ENCODE results near the gene LALBA.
"Not testable (repeated sequence)": the region's sequence is repeated elsewhere in the genome, so short reads cannot be mapped to it uniquely, and the experiment has no call there.

The LALBA gene

DNA sequence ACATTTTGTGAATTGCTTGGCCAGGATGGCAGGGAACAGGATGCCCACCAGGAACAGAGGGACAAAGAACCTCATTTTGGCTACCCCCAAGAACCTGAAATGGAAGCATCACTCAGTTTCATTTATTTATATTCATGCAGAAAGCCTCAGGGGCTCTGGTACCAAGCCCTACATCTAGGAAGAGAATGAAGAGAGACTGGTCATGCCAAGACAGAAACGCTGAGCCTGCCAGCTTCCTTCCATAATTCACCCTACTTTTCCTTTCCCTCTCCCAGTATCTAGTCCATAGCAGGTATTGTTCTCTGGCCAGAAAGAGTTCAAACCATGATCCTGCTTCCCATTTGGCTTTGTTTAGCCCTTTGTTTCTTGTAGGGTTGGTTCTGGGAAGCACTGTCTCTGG is at the start of gene LALBA:
Gene LALBA, minus strand, starts transcription at position 101 of the 400 bp plus-strand sequence. Its CDS starts 26 bp downstream, at position 75.
- DNase-seq (ENCODE audit: low read depth in 1 of 2, low spot score in 1 of 2), result no peak

DNA sequence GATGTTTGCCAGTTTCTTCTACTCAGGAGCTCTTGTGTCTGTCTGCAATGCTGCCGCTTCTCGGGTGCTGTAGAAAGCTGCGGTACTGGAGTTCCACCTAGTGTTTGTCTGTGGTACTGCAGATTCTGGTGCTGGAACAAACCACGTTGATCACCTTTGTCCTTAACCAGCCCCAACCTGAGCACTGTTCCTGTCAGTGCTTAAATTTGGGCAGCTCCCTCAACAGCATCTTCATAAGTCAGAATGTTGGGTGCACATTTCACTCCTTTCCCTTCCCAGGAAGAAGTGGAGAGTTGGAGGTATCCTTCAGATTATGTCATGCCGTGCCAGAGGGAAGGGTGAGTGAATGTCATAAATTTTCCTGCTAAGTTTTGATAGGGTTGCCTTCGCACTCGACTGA is 48.7 kb upstream of the LALBA start:
- peak; percentile 44 to 81 for DNase-seq (ENCODE audit: low read depth in 1 of 2, low spot score in 1 of 2)

DNA sequence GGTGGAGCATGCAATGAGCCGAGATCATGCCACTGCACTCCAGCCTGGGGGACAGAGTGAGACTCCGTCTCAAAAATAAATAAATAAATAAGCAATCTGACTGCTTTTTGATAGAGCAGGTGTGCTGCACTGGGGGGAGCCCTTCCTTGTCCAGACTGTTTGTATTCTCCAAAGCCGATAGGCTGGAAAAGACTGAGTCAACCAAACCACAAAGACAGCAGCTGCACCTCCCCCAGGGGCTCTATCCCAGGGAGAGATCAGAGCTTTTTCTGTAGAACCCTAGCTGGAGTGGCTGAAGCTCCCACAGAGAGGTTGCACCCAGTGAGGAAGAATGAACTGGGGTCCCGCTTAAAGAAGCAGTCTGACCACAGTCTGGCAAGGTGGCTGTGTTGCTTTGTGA is 45.8 kb upstream of the LALBA start:
- no peak for DNase-seq (ENCODE audit: low read depth in 1 of 2, low spot score in 1 of 2)

DNA sequence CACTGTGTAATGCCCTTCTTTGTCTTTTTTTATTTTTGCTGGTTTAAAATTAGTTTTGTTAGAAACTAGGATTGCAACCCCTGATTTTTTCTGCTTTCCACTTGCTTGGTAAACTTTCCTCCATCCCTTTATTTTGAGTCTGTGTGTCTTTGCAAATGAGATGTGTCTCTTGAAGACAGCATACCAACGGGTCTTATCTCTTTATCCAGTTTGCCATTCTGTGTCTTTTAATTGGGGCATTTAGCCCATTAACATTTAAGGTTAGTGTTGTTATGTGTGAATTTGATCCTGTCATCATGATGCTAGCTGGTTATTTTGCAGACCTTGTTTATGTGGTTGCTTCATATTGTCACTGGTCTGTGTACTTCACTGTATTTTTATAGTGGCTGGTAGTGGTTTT is 43.5 kb upstream of the LALBA start:
- DNase-seq (ENCODE audit: low read depth in 1 of 2, low spot score in 1 of 2), result no peak

DNA sequence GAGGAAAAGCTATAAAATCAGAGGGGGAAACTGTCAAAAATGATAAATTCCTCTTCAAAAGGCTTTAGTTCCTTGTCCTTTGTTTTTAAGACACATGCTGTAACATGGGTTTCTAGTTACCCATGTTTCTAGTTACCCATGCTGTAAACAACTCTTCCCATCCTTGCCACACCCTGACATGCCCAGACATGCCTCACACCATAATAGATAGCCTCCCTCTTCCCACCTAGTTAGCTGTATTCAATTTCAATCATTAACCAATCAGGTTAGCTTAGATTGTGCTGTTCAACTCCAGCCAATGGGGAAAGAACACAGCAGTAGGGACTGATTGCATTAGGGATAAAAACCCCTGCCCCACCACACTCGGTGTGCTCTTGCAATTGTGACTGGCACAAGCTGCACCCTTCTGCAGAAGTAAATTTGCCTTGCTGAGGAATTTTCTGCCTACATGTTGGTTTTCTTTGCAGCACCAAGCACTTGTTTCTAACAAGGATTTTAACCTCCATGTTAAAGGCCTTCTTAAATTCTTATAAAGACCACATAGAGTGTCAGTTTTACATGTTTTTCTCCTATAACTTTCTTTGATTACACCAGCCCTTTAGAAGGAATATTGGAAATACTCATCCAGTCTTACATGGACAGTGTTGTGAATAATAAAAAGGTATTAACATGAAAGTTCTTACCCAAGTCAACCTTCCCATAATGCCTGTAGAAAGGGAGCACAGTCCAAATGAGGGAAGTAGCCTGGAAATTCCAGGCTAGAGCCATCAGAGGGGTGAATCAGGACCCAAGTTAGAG is 32.5 kb upstream of the LALBA start:
- no peak for DNase-seq (ENCODE audit: low read depth in 1 of 2, low spot score in 1 of 2)

DNA sequence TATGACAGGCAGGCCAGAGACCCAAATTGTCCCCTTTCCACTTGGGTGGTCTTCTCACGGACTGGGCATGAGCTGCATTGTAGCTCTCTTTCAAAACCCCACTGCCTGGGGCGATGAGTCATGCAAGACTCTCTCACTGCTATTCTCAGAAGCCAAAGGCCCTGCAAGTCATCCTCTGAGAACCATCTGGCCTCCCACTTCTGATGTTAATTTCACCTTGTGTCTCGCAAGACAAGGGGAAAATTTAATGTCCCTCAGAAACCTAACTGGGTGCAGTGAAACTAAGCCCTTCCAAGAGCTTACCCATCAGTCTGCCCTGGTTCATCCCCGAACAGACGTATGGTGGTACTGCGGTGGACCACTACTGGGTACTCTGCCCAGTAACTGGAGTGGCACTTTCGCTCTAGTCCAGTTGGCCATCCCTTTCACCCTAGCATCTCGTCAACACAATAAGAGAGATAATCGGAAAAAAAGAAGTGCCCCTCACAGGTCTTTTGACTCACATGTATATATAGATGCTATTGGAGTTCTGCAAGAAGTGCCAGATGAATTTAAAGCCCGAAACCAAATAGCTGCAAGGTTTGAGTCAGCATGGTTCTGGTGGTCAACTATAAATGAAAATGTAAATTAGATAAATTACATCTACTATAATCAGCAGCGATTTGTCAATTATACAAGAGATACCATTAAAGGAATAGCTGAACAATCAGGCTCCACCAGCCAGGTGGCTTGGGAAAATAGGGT is 31.3 kb upstream of the LALBA start:
- no peak for DNase-seq (ENCODE audit: low read depth in 1 of 2, low spot score in 1 of 2)

DNA sequence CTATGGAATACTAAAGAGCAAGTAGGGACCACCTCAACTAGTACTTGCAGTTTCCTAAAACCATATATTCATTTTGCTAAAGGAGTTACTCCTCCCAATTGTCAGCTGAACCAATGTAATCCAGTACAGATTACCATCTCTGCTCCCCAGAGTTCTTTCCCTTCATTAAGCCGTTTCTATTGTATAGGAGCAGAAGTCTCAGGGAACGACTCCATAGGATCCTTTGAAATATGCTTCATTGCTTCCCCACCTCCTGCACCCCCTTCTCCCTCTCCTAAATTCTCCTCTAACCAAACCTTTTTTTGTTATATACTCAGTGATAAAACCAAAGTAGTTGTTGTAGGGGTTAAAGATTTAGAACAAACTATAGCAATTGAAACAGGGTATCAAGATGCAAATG is 30.7 kb upstream of the LALBA start:
- no peak for DNase-seq (ENCODE audit: low read depth in 1 of 2, low spot score in 1 of 2)

DNA sequence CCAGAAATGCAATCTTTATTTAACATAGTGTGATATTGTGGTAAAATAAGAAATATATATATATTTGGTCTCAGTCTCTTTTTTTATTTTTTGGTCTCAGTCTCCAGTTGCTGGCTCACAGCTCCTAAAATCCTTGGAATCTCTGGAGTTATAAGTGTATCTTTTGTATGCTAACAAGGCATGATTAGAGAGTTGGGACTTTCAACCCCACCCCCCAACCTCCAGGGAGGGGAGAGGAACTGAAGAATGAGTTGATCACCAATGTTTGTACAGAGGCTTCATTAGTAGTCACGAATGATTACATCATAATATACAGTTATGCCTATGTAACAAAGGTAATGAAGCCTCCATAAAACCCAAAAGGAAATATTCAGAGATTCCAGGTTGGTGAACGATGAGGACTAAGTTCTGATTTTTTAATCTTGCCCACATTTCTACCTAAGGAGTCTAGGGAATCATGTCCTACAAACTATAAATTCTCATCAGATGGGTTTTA is 22.8 kb upstream of the LALBA start:
- no peak for DNase-seq (ENCODE audit: low read depth in 1 of 2, low spot score in 1 of 2)

DNA sequence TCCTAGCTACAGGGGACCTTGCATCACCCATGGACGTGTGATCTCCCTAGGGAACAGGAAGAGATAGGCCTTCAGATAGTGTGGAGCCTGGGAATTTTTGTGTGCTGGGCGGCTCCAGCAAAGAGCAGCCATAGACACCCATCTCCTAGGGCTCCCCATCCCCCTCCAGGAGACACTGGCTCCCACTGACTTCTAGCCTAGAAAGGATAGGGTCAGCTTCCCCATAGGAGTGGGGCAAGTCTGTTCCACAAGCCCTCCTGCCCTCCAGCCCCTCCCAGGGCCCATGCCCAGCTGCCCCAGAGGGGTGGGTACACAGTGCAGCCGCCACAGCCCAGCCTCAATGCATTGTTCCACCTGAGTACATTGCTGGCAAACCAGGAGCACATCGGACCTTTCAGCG is 16.5 kb upstream of the LALBA start:
- no peak for DNase-seq (ENCODE audit: low read depth in 1 of 2, low spot score in 1 of 2)

DNA sequence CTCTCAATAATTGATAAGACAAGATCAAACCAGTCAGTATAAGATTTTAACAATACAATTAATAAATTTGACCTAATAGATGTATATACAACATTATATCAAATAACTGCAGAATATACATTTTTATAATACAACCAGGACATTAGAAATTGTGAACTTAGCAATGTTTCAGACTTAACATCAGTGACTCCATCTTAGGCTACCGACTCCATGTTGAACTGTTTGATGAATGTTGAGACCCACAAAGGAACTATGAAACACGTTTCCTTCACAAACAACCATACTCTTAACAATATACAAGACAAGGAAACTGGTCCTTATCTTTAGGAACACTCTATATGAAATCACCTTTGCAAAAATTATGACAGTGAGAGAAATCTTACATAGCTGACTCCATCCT is 13.9 kb upstream of the LALBA start:
- DNase-seq (ENCODE audit: low read depth in 1 of 2, low spot score in 1 of 2), result no peak

DNA sequence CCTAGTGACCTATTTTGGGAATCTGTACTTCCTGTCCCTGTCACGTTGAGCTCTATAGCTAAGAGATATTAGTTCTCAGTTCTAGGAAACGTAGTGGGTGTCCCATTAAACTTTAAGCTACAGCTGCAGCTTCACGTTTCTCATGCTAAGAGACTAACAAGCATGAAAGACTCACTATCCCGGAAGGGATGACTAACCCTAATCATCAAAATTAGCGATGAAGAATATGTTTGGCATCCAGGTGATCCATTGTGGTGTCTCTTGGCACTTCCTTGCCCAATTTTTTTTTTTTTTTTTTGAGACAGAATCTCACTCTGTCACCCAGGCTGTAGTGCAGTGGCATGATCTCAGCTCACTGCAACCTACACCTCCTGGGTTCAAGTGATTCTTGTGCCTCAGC is 11.0 kb upstream of the LALBA start:
- no peak for DNase-seq (ENCODE audit: low read depth in 1 of 2, low spot score in 1 of 2)

DNA sequence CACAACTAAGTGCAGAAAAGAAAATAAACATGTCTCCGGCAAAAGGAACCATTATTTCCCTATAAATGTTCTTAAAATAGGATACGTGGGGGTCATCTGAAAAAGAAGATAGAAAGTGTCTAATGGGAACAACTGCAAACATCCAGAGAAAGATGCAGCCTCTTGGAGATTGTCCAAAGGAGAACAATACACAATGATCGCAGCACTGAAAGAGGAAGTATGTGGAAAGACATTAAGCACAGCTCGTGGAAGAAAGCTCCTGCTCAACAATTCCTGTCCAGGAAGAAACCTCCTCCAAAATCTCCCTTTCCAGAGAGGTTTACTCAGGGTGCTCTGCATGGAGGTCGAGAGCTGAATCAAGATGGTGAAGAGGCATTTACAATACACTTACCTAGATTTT is 2.5 kb upstream of the LALBA start:
- DNase-seq (ENCODE audit: low read depth in 1 of 2, low spot score in 1 of 2), result no peak

DNA sequence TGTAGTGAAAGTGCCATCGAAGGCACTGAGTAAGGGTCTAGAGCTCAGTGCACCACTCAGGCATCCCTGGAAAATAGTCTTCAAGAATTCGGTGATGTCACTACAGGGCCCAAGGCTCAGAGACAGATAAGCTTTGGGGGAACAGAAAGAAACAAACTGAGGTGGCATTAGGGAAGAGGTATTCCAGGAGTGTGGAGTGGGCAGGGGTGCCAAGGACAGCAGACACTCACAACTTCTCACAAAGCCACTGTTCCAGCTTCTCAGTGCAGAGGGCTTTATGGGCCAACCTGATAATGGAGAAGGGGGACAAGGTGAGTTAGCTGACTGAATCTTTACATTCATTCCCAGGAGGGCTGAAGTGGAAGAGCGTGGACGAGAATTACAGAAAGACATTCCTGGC is 2.1 kb downstream of the LALBA start:
- no peak for DNase-seq (ENCODE audit: low read depth in 1 of 2, low spot score in 1 of 2)

DNA sequence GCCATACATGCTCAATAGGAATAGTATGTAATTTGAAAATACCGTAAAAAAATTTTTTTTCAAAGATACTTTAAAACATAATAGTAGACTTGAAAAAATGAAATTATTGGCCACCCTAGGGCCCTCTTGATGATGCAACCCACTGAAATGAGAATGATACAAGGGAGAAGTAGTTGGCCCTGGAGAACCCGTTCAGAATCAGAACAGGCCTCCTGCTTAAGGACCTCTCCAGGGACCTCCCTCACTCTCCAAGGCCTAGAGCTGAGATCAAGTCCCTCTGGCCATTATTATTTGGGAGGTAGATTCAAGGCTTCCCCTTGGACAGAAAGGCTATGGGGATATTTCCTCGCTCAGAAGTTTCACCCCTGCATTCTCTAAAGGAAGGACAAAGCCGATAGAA is 11.9 kb downstream of the LALBA start:
- no peak for DNase-seq (ENCODE audit: low read depth in 1 of 2, low spot score in 1 of 2)

DNA sequence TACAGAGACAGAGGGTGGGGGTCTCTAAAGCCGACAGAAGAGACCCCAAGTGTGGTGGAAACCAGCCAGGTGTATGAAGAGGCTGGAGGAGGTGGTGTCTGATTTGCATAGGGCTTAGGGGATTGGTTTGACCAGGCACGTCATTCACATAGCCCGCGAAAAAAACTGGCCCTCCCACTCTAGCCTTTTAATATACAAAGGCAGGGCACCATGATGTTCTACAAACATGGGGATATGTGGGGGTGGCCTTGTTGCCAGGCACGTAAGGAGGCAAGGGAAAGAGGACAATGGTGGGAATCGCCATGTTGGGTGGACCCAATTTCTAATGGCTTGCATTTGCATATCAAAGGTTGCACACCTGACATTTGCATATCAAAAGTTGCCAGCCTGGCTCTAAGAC is 13.2 kb downstream of the LALBA start:
- DNase-seq (ENCODE audit: low read depth in 1 of 2, low spot score in 1 of 2), result no peak

DNA sequence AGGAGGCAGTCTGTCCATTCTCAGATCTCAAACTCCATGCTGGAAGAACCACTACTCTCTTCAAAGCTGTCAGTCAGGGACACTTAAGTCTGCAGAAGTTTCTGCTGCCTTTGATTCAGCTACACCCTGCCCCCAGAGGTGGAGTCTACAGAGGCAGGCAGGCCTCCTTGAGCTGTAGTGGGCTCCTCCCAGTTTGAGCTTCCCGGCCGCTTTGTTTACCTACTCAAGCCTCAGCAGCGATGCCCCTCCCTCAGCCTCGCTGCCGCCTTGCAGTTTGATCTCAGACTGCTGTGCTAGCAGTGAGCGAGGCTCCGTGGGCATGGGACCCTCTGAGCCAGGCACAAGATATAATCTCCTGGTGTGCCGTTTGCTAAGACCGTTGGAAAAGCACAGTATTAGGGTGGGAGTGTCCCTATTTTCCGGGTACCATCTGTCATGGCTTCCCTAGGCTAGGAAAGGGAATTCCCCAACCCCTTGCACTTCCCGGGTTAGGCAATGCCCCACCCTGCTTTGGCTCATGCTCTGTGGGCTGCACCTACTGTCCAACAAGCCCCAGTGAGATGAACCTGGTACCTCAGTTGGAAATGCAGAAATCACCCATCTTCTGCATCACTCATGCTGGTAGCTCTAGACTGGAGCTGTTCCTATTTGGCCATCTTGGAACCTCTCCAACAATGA is 16.0 kb downstream of the LALBA start:
- not testable (repeated sequence) for DNase-seq (ENCODE audit: low read depth in 1 of 2, low spot score in 1 of 2)

DNA sequence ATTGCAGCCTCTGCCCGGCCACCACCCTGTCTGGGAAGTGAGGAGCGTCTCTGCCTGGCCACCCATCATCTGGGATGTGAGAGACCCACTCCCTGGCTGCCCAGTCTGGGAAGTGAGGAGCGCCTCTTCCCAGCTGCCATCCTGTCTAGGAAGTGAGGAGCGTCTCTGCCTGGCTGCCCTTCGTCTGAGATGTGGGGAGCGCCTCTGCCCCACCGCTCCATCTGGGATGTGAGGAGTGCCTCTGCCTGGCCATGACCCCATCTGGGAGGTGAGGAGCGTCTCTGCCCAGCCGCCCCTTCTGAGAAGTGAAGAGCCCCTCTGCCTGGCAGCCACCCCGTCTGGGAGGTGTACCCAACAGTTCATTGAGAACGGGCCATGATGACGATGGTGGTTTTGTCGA is 18.2 kb downstream of the LALBA start:
- DNase-seq (ENCODE audit: low read depth in 1 of 2, low spot score in 1 of 2), result not testable (repeated sequence)

DNA sequence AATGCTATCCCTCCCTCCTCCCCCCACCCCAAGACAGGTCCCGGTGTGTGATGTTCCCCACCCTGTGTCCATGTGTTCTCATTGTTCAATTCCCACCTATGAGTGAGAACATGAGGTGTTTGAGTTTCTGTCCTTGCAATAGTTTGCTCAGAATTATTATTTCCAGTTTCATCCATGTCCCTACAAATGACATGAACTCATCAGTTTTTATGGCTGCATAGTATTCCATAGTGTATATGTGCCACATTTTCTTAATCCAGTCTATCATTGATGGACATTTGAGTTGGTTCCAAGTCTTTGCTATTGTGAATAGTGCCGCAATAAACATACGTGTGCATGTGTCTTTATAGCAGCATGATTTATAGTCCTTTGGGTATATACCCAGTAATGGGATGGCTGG is 22.8 kb downstream of the LALBA start:
- not testable (repeated sequence) for DNase-seq (ENCODE audit: low read depth in 1 of 2, low spot score in 1 of 2)

DNA sequence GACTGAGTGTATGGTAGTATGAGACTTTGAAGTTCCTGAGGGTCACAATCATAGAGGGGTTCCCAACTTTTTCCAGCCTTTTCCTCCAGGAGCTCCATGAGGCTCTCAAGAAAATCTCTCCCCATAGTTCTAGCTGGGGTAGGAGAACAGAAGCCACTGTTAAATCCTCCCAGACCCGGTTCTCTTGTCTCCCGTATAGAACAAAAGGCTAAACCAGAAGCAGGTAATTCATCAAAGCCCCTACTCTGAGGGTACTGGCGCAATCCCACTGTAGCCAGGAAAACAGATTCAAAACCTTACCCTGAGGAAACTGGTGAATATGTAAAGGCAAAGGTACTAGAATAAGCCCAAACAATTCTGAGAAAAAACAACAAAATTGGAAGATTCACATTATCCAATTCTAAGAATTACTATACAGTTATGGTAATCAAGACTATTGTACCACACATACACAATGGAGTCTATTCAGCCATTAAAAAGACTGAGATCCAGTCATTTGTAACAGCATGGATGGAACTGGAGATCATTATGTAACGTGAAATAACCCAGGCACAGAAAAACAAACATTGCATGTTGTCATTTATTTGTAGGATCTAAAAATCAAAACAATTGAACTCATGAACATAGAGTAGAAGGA is 23.9 kb downstream of the LALBA start:
- no peak for DNase-seq (ENCODE audit: low read depth in 1 of 2, low spot score in 1 of 2)

DNA sequence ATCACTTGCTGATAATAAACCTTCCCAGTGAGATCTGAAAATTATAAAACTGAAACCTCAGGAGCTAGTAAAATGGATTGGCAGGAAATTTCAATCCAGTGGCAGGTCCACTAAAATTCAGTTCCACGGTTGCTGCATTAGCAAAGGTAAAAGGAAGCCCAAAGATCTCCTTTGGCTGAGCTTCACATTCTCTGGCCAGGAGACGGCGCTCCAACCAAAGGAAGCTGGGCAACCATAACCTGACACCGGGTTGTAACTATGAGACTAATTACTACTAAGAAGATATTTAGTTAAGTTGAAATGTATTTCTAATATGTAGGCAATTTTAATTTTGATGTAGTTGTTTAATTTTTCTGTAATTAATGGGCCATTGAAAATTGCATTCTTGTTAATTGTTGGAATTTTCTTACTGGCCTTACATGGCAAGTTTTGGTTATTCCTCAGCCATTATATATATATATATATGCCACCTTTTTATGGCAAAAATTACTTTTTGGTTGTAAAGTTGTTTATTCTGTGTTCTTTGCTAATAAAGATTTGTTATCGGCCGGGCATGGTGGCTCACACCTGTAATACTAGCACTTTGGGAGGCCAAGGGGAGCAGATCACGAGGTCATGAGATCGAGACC is 27.4 kb downstream of the LALBA start:
- DNase-seq (ENCODE audit: low read depth in 1 of 2, low spot score in 1 of 2), result peak in 1 of 2 donors; percentile 13

DNA sequence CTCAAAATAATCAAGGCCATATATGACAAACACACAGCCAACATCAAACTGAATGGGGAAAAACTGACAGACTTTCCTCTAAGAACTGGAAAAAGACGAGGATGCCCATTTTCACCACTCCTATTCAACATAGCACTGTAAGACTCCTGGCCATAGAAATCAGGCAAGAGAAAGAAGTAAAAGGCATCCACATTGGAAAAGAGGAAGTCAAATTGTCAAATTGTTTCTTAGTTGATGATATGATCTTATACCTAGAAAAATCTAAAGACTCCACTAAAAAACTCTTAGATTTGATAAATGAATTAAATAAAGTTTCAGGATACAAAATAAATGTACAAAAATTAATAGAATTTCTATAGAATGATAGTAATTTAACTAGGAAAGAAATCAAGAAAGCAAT is 33.2 kb downstream of the LALBA start:
- no peak for DNase-seq (ENCODE audit: low read depth in 1 of 2, low spot score in 1 of 2)
